Mononuclear cell (primary cell): ENCODE measurements around the gene MBTPS1. TPM values are rescaled to one million over a fixed set of nuclear protein-coding genes. Genes with fewer than 3 reads are reported as not detected.

ENCODE experiments used
- H3K27me3 ChIP-seq: 2 replicates; pipeline ENCODE4 v1.6.0; 2011; ENCODE audit warnings: low read length, control low read depth; ENCODE audit not compliant: insufficient read depth
- H3K4me1 ChIP-seq: 2 replicates; pipeline ENCODE4 v1.5.1; 2011; ENCODE audit warnings: mild to moderate bottlenecking, low read length, control low read depth; ENCODE audit not compliant: insufficient read depth
- H3K4me3 ChIP-seq: 2 replicates; pipeline ENCODE4 v1.5.1; 2011; ENCODE audit warnings: mild to moderate bottlenecking, low read length, moderate library complexity
- H3K9me3 ChIP-seq: 2 replicates; pipeline ENCODE4 v1.5.1; 2011; ENCODE audit warnings: low read depth, mild to moderate bottlenecking, control low read depth, low read length
- total RNA-seq: library from RNA; depleted of rRNA; stranded (reverse); fragments of >200 nt; gene quantifications from one replicate; pipeline ENCODE4 v1.2.3, GENCODE V29; 2012

MBTPS1 gene
- total RNA-seq, 1 donor, result 89.3 TPM

DNA sequence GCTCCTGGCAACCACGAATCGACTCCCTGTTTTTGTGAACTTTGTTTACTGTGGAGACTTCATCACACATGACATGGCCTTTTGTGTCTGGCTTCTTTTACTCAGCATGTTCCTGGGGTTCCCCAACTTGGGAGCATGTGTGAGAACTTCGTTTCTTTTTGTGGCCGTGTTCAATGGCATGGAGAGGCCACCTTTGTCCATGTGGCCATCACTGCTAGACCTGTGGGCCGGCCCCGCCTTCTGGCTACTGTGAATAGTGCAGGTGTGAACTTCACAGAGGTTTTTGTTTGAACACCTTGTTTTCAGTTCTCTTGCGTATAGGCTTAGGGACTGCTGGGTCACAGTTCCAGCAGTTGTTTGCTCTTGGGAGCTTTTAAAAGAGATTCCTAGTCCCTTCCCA, 68.5 kb downstream of the MBTPS1 start:
- Histone ChIP-seq H3K27me3 (peaks cover 7% of the 10 kb centered on the region), H3K4me3 (no peak overlapping the region), H3K9me3 (no peaks in the 10 kb centered on the region), H3K4me1 (no peaks in the 10 kb centered on the region)

DNA sequence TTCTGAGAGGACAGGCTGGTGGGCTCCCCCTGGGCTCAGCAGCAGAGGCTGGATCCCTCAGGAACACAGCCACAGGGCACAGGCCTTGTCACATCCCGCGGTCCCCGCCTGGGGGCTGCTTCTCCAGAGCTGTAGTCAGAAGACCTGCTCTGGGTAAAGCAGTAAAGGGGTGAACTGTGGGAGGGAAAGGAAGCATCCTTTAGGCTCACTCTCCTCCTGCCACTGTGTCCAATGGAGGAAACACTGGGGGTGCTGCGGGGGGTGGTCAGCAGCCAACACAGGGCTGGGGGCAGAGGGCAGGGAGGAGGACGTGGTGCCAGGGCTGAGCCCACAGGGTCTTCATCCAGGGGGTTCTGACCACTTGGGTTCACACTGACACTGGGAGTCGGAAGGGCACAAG, 69.1 kb downstream of the MBTPS1 start:
- Histone ChIP-seq H3K4me3 (no peak overlapping the region), H3K9me3 (no peaks in the 10 kb centered on the region), H3K27me3 (peaks cover 8% of the 10 kb centered on the region), H3K4me1 (no peaks in the 10 kb centered on the region)

DNA sequence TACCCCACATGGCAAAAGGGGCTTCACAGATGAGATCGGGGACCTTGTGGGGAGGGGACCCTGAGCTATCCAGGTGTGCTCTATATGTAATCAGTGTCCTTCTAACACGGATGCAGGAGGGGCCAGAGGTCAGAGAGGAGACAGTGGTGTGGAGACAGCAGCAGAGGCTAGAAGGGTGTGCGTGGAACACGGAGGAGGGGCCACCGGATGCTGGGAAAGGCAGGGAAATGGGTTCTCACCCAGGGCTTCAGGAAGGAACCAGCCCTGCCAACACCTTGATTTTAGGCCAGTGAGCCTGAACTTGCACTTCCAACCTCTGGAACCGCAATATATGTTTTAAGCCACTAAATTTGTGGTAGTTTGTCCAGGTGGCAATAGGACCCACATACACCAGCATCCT, 69.5 kb downstream of the MBTPS1 start:
- no peaks in the 10 kb centered on the region for H3K9me3 ChIP-seq
- no peaks in the 10 kb centered on the region for H3K4me1 ChIP-seq
- H3K4me3 ChIP-seq, result no peak overlapping the region
- H3K27me3 ChIP-seq, result peaks cover 8% of the 10 kb centered on the region

DNA sequence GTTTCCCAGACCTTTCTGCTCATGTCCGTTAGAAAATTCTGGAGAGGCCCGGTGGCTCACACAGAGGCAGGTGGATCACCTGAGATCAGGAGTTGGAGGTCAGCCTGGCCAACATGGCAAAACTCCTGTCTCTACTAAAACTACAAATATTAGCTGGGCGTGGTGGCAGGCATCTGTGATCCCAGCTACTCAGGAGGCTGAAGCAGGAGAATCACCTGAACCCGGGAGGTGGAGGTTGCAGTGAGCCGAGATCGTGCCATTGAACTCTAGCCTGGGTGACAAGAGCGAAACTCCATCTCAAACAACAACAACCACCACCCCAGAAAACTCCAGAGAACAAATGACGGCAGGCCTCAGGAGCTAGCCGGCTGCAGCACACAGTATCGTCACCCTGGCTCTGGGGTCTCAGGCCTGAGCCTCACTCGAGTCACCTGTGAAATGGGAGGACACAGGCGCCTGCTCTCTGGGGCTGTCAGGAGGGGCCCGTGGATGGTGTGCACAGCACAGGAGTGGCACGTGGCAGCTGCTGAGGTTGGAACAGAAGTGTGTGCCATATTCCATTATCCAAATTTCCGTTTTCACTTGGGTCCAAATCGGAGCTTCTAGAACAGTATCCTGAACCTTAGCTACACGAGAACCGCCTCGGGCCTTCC, 70.8 kb downstream of the MBTPS1 start:
- Histone ChIP-seq H3K27me3 (peaks cover 8% of the 10 kb centered on the region), H3K4me3 (no peak overlapping the region), H3K9me3 (no peaks in the 10 kb centered on the region), H3K4me1 (no peaks in the 10 kb centered on the region)

DNA sequence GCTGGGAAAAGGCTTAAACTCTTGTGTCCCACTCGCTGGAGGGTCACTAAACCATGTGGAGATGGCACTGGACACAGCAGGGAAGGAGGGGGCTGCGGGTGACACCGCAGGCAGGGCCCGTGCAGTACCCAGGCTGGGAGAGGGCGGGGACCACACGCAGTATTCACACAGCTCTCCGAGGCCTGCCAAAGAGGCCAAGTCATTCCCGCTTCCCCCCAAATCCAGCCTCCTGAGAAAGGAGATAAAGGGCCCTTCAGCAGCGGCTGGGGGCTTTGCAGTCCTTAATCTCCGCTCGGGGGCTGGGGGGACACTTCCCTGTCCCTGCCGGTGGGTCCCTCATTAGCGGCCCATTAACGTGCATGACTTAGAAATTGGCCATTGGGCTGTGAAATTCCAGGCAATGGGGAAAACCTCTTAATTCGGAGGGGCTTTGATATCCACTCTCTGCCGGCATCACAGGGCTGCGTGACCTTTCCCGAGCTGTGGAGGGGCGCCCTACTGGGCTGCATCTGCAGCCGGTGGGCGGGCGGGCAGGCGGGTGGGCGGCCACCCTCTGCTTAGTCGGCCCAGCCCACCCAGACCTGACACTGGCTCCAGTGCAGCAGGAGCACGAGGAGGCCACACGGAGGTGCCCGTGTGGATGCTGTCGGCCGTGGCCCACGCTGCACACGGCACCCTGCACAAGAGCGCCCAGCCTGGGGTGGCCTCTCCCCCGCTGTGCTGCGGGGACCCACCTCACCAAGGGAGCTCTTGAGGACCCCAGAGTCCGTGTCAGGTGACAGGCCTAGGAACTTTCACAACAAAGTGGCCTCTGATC, 71.5 kb downstream of the MBTPS1 start:
- Histone ChIP-seq H3K4me1 (no peaks in the 10 kb centered on the region), H3K4me3 (no peak overlapping the region), H3K9me3 (no peaks in the 10 kb centered on the region), H3K27me3 (peaks cover 8% of the 10 kb centered on the region)

DNA sequence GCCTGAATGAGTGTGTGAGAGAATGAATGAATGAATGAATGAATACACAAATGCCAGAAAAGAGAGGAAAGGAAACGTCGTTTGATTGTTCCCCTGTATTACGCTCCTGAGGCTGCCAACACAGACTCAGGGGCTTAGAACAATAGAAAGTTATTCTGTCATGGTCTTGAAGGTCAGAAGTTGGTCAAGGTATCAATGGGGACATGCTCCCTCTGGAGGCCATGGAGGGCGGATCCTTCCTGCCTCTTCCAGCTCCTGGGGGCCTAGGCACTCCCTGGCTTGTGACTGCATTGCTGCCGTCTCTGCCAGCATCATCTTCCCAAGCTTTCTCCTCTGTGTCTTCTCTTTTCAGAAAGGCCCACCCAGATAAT, 72.6 kb downstream of the MBTPS1 start:
- Histone ChIP-seq H3K27me3 (peaks cover 8% of the 10 kb centered on the region), H3K4me3 (no peak overlapping the region), H3K4me1 (no peaks in the 10 kb centered on the region), H3K9me3 (no peaks in the 10 kb centered on the region)

DNA sequence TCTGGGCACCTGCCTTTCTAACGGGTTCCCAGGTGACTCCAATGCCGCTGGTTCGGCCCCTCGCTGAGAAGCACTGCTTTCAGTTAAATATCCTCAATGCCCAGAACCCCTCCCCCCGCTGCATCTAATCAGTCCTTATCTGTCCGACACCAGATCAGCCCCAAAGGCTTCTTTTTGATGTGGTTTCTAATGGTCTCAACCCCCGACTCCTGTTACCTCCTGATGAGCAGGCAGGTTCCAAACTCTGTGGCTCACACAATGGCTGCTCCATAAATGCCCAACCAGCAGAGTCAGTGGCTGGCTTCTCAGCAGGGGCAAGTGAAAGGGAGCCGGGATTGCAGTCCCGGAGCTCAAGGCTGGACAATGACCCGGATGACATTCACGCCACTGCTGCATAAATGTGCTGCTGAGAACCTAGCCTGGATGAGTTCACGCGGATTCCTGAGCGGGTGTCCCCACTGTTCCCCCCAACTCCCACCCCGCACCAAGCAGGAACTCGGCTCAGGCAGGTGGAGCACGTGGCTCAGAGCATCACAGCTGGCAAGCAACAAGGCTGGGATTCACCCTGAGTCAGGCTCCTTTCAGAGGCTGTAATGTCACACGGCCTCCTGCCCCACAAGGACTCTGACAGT, 73.1 kb downstream of the MBTPS1 start:
- H3K4me1 ChIP-seq, result no peaks in the 10 kb centered on the region
- H3K27me3 ChIP-seq, result peaks cover 8% of the 10 kb centered on the region
- no peak overlapping the region for H3K4me3 ChIP-seq
- H3K9me3 ChIP-seq, result no peaks in the 10 kb centered on the region

DNA sequence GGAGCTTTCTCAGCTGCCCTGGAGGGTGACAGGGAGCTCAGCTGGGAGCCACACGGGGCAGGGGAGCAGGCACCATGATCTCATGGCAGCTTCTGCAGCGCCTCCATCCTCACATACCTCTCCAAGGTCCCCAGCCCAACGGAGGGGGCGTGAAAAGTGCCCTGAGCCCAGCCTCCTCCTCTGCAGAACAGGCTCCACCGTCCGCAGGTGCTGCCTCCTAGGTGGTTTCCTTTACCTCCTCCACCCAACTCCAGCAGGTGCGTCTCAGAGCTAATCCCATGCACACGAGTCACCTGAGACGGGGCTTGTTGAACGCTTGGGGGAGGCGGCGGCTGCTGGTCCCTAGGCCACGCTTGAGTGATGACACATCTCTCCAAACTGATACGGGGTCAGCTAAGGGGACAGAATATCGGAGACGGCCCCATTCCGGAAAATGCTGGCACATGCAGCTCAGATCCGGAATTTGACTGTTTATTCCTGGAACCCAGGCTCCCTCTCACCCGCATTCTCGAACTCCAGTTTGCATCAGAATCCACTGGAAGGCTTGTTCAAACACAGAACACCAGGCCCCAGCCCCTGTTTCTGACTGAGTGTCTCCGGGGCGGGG, 73.8 kb downstream of the MBTPS1 start:
- H3K4me3 ChIP-seq, result no peak overlapping the region
- peaks cover 8% of the 10 kb centered on the region for H3K27me3 ChIP-seq
- H3K9me3 ChIP-seq, result no peaks in the 10 kb centered on the region
- H3K4me1 ChIP-seq, result no peaks in the 10 kb centered on the region

DNA sequence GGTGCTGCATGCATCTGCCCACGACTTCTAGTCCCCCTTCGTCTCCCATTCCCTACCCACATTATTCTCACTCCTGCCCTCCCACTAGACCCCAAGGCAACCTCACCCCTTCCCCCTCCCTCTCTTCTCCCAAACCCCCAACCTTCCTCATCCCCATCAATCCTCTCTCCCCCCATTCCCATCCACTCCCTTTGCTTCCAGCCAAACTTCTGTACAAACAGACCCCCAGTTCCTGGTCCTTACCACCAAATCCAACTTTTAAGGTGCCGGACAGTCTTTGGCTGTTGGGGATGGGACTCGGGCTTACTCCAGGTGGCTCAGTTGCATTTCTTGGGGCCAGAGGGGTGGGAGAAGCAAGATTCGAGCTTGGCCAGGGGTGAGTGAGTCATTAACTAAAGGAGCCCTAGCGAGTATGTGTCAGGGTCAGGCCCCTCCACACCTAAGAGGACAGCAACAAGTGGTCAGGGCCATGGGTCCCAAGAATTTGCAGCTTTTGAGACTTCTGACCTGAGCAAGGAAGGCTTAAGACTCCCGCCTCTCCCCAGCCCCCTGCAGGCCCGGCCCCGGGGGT, 74.3 kb downstream of the MBTPS1 start, which contains the start of gene SLC38A8:
SLC38A8 (minus strand) TSS at position 488 of the 571 bp plus-strand sequence. CDS start 638 bp downstream, outside the sequence.
- no peak within 1 kb of the TSS for H3K4me3 ChIP-seq
- no peaks in the 10 kb centered on the region for H3K4me1 ChIP-seq
- H3K9me3 ChIP-seq, result no peaks in the 10 kb centered on the region
- H3K27me3 ChIP-seq, result peaks cover 8% of the 10 kb centered on the region

DNA sequence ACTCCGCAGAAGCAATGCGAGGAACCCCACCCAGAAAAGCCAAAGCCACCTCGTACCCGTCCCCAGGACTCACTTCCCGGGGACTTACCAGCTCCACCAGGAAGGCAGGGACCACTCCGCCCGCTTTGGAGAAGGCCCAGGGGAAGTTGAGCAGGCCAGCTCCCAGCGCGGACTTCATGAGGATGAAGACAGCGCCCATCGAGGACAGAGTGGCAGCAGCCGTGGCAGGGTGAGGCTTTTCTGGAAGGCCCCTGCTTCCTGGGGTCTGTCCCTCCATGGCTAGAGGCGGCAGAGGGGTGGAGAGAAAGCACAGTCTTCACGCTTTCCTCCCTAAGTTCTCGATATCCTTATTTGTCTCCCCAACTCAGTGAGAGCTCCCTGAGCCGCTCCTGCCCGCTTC, 74.9 kb downstream of the MBTPS1 start:
- Histone ChIP-seq H3K4me3 (no peak overlapping the region), H3K4me1 (no peaks in the 10 kb centered on the region), H3K9me3 (no peaks in the 10 kb centered on the region), H3K27me3 (peaks cover 8% of the 10 kb centered on the region)

DNA sequence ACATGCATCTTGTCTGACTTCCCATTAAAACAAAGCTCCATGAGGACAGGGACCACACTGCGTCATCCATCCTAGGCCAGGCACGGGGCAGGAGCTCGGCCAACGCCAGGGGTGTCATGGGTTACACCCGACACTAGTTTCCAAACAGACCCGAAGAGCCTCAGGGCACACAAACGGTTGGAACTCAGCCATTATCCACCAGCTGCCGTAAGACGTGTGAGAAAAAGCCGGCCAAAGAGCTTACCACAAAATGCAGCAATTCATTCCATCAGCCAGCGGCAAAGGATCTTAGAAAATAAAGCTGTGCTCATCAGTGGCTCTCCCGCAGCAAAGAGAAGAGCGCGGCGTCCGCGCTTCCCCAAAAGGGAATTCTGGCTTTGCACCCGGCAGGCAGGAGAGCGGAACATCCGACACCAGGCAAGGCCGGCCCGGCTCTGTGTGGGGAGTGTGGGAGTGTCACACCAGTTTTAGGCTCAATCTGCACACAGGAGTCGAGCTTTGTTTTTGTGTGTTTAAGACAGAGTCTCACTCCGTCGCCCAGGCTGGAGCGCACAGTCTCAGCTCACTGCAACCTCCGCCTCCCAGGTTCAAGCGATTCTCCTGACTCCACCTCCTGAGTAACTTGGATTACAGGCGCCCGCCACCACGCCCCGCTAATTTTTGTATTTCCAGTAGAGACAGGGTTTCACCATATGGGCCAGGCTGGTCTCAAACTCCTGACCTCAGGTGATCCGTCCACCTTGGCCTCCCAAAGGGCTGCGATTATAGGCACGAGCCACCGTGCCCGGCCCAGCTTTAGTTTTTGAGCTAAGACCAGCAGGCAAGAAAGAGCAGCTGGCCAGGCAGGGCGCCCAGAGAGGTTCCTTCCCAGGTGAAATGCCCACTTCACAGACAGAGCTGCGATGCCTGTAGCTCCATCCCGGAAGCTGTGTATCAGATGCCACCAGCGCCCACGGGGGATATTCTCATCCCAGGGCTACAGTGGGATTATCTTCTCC, 75.6 kb downstream of the MBTPS1 start:
- no peak overlapping the region for H3K4me3 ChIP-seq
- H3K9me3 ChIP-seq, result no peaks in the 10 kb centered on the region
- no peaks in the 10 kb centered on the region for H3K4me1 ChIP-seq
- peaks cover 8% of the 10 kb centered on the region for H3K27me3 ChIP-seq

DNA sequence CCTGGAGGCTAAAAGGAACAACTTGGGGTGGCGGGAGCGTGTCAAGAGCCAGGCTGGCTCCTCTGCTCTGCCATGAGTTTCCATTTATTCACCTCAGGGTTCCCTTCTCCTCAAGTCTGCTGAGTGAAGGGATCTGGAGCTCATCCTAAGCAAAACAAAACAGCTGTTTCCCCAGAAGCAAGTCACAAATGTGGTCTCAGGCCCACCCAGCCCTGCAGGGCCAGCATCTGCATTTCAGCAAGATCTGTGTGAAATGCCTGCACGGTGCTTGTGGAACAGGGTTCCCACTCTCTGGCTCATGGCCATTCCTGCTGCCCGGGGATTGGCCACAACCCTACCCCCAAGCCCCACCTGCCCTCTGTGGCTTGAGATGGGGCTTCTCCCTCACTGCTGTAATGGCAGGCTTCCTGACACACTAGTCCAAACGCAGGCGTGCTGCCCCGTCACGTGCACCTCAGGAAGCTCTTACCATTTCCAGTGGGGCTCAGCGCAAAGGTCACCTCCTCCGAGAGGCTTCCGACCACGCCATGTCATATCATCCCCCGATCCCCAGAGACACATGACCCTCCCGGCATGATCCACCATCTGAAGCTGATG, 76.4 kb downstream of the MBTPS1 start:
- peaks cover 8% of the 10 kb centered on the region for H3K27me3 ChIP-seq
- H3K4me1 ChIP-seq, result no peaks in the 10 kb centered on the region
- H3K4me3 ChIP-seq, result no peak overlapping the region
- no peaks in the 10 kb centered on the region for H3K9me3 ChIP-seq

DNA sequence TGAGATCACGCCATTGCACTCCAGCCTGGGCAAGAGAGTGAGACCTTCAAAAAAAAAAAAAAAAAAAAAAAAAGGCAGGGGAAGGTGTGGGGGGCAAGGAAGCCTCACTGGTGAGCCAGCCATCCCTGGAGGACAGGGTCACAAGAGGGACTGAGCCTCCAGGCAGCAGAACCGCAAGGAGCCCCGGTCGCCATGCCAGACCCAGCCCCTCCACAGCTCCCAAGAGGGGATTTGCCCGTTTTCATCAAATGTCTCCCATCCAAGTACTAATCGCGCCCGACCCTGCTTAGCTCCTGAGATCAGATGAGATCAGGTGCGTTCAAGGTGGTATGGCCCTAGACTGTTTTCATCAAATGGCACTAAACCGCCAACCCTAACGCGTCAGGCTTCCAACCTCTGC, 77.0 kb downstream of the MBTPS1 start:
- no peaks in the 10 kb centered on the region for H3K4me1 ChIP-seq
- peaks cover 8% of the 10 kb centered on the region for H3K27me3 ChIP-seq
- no peak overlapping the region for H3K4me3 ChIP-seq
- H3K9me3 ChIP-seq, result no peaks in the 10 kb centered on the region

DNA sequence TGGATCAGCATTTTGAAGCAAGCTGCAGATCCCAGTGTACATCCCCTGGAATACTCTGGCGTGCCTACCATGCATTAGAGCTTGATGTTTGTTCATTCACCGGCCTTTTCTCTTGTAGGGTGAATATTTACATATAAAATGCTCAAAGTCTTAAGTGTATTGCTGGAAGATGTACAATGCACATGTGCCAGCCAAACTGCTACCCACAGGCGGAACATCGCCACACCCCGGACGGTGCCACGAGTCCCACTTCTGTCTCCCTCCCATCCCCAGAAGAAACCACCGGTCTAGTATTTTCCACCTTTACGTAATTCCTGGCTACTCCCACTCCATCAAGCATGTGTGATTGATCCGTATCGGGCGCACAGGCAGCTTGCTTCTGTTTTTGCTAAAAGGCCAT, 78.3 kb downstream of the MBTPS1 start:
- H3K9me3 ChIP-seq, result no peaks in the 10 kb centered on the region
- H3K27me3 ChIP-seq, result peaks cover 3% of the 10 kb centered on the region
- no peak overlapping the region for H3K4me3 ChIP-seq
- H3K4me1 ChIP-seq, result no peaks in the 10 kb centered on the region
